Measurements from ENCODE around the gene CEP97.

DNA sequence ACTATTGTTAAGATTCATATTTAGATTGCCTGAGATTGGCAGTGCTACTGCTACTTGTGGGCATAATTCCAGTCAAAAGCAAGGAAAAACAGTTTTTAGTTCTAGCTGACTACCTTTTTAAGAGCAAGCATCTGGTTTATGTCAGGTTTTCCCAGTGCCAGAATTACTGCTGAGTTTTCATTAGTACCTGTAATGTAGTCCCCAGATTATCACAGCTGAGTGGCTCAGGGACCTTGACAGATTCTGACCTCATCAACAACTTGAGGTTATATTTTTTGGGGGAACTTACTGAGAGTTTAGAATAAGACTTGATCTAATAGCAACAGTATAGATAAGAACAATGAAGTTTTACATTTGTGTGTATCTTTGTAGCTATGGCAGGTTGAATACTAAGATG lies 85.6 kb downstream of the CEP97 start:
- TF ChIP-seq CTCF (conservative IDR thresholded peaks at IDR 0.05) (no peak), EZH2 (IDR thresholded peaks at IDR 0.05; ENCODE audit: low read depth) (no peak)
